WERI-Rb-1 (cell line): ENCODE data around the gene LHFPL6.

Experiments
- DNase-seq: peaks from one replicate; pipeline ENCODE4 v3.0.0-alpha.2; 2020
- H3K27ac ChIP-seq: fragments of 250-450 bp; sonication (Bioruptor Pico); 2 replicates; pipeline ENCODE4 v1.5.1; 2020; ENCODE audit warnings: mild to moderate bottlenecking, moderate library complexity
- H3K27me3 ChIP-seq: fragments of 250-450 bp; sonication (Bioruptor Pico); 2 replicates; pipeline ENCODE4 v1.5.1; 2021; ENCODE audit warnings: mild to moderate bottlenecking, low read depth, moderate library complexity; ENCODE audit not compliant: insufficient read depth, severe bottlenecking
- H3K36me3 ChIP-seq: fragments of 250-450 bp; sonication (Bioruptor Pico); 2 replicates; pipeline ENCODE4 v1.5.1; 2020; ENCODE audit warnings: mild to moderate bottlenecking, moderate library complexity
- H3K4me3 ChIP-seq: 2 replicates; pipeline ENCODE4 v1.5.1; 2011; ENCODE audit warnings: low read depth, mild to moderate bottlenecking, control low read depth, low read length
- H3K9me3 ChIP-seq: fragments of 250-450 bp; sonication (Bioruptor Pico); 2 replicates; pipeline ENCODE4 v1.5.1; 2021; ENCODE audit warnings: mild to moderate bottlenecking, moderate library complexity; ENCODE audit not compliant: severe bottlenecking
- TF ChIP-seq, protein P1 (sequence below): IDR thresholded peaks from 2 replicates; pipeline ENCODE4 v1.5.1; 2011; ENCODE audit warnings: low read depth, mild to moderate bottlenecking, control low read depth, inconsistent platforms, low read length

The LHFPL6 gene

DNA sequence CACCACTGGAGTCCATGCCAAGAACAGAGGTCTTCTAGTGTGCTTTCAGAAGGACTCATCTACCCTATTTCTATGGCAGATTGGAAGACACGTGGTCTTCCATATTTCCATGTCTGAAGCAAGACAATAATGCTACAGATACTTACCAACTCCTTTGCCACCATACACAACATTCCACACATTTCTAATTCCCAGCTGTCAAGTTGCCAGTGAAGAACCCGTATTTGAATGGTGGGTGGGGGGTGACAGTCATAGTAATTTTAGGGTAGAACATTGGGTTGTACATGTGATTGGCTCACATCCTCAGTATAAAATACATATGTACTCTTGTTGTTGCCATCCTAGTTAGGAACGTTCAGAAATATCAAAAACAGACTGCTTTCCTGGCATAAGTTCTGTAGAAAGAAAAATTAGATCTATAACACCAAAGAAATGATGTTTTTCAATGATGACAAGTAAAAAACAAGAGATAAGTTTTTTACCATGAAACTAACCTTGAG is 69.3 kb downstream of the LHFPL6 start:
- Histone ChIP-seq H3K27ac (no peak overlapping the region), H3K36me3 (no peaks in the 10 kb centered on the region), H3K9me3 (no peaks in the 10 kb centered on the region), H3K4me3 (no peak overlapping the region), H3K27me3 (no peaks in the 10 kb centered on the region)
- DNase-seq, result no peak
- TF ChIP-seq, protein P1, sequence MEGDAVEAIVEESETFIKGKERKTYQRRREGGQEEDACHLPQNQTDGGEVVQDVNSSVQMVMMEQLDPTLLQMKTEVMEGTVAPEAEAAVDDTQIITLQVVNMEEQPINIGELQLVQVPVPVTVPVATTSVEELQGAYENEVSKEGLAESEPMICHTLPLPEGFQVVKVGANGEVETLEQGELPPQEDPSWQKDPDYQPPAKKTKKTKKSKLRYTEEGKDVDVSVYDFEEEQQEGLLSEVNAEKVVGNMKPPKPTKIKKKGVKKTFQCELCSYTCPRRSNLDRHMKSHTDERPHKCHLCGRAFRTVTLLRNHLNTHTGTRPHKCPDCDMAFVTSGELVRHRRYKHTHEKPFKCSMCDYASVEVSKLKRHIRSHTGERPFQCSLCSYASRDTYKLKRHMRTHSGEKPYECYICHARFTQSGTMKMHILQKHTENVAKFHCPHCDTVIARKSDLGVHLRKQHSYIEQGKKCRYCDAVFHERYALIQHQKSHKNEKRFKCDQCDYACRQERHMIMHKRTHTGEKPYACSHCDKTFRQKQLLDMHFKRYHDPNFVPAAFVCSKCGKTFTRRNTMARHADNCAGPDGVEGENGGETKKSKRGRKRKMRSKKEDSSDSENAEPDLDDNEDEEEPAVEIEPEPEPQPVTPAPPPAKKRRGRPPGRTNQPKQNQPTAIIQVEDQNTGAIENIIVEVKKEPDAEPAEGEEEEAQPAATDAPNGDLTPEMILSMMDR, result no peak

DNA sequence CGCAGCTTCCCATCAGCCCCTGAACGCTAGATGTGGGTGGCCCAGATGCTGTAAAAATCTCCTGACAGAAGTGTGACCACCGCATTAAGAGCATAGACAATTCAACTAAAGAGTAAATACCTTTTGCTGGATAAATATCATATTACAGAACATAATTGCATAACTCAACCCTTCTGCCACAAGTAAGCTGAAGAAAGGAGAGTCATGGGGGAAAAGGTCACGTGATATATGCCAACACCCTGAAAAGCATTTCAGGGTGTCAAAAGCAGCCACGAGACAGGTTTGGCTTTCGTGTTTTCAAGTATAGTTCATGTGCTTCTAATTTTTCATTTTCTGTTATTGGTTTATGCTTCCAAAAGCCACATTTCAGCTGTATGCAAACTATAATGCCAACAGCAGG is 71.3 kb downstream of the LHFPL6 start:
- no peak for DNase-seq
- Histone ChIP-seq H3K36me3 (no peaks in the 10 kb centered on the region), H3K27ac (no peak overlapping the region), H3K4me3 (no peak overlapping the region), H3K27me3 (no peaks in the 10 kb centered on the region), H3K9me3 (no peaks in the 10 kb centered on the region)
- TF ChIP-seq, protein P1, result no peak

DNA sequence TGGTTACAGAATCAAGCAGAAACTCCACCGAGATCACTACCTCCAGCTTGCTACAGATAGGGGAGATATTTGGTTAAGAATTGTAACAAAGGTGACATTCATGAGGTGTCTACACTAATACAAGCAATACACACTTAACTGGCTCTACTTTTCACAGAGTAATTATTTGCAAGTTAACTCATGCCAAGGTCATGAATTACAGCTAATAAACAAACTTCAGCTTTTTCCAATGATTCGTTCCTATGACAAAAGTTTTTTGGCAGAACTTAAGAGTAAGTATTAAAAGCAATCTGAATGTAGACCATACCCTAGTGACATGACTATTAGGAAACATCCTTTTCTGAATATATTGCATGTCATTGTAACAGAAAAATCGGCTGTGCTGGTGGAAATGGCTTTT is 72.1 kb downstream of the LHFPL6 start:
- Histone ChIP-seq H3K9me3 (no peaks in the 10 kb centered on the region), H3K4me3 (no peak overlapping the region), H3K27ac (no peak overlapping the region), H3K36me3 (no peaks in the 10 kb centered on the region), H3K27me3 (no peaks in the 10 kb centered on the region)
- DNase-seq, result no peak
- TF ChIP-seq, protein P1, result no peak

DNA sequence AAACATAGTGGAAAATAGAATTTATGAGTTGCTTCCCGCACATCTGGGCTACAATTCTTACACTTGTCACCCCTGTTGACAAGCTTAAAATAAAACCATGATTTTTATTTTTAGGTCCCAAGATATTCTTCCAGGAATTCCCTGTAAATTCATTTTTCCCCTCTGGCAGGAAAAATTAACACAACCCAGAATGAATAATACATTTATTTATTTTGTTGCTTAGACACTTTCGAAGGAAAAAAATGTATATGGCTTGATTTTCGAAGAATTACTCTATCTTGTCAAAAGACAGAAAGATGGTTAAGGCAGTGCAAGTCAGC is 74.4 kb downstream of the LHFPL6 start:
- Histone ChIP-seq H3K9me3 (no peaks in the 10 kb centered on the region), H3K27ac (no peak overlapping the region), H3K27me3 (no peaks in the 10 kb centered on the region), H3K36me3 (no peaks in the 10 kb centered on the region), H3K4me3 (no peak overlapping the region)
- TF ChIP-seq, protein P1, result no peak
- no peak for DNase-seq

DNA sequence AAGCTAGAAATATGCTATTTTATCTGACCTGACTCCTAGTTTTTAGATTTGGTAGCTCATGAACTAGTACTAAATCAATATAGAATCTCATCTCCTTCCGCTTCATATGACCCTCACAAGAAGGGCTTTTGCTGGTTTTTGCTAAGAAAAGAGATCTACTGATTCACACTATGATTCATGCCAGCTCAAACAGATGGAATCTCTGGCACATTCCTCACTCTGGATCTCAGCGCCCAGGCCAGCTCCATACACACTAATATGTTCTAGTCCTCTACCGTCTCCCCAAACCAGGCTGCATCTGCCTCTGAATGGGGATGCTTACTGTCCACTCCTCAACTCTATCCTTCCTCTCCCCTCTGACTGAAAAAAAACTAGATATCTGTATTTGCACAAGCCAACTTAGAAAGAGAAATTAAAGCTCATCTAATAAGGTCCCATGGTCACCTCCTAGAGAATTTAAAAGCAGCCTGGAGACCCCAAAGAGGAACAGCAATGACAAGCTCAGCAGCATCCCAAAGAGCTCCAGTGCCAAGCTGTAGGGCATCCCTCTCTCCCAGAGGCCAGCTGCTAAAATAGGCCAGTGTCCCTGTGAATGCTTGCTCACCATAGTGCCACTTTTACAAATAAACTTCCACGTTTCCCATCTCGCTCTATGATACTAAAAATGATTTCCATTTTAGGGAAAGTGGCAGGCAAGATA is 74.9 kb downstream of the LHFPL6 start:
- no peaks in the 10 kb centered on the region for H3K36me3 ChIP-seq
- no peaks in the 10 kb centered on the region for H3K9me3 ChIP-seq
- H3K4me3 ChIP-seq, result no peak overlapping the region
- no peaks in the 10 kb centered on the region for H3K27me3 ChIP-seq
- no peak overlapping the region for H3K27ac ChIP-seq
- DNase-seq, result no peak
- TF ChIP-seq, protein P1, result no peak

DNA sequence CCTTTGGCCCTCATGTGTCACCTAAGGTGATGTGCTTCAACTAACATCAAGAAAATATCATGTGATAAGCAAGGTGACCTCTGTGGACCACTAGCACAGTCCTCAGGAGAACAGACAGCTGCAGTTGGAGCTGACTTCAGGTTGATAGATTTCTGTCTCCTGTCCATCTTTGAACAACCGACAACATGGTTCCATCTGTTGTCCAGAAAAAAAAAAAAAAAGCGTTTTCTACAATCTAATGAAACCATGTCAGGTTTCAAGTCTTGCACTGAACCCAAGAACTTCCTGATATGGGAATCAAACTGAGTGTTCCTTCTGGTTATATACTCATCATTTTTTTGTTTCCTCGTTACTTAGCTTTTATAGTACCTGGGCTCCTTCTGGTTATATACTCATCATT is 75.7 kb downstream of the LHFPL6 start:
- Histone ChIP-seq H3K27me3 (no peaks in the 10 kb centered on the region), H3K36me3 (no peaks in the 10 kb centered on the region), H3K9me3 (no peaks in the 10 kb centered on the region), H3K27ac (no peak overlapping the region), H3K4me3 (no peak overlapping the region)
- DNase-seq, result no peak
- TF ChIP-seq, protein P1, result no peak
